ENCODE measurements around the gene JPT1. TPM values are rescaled to one million over a fixed set of nuclear protein-coding genes. Genes with fewer than 3 reads are reported as not detected.

The JPT1 gene
- total and polyA plus RNA-seq, 2 experiments from 2014 or later, result 278 to 903 TPM

DNA sequence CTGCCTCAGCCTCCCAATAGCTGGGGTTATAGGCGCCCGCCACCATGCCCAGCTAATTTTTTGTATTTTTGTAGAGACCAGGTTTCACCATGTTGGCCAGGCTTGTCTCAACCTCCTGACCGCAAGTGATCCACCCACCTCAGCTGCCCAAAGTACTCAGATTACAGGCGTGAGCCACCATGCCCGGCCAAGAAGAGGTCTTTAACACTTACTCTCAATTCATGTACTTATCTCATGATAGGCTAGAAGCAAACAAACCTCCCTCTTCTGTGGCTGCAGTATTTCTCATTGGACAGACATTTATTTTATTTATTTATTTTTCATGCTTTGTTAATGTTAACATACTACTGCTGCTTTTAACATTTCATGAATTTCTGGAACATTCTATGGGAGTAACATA, 15.8 kb downstream of the JPT1 start:
- Histone ChIP-seq H3K27ac (ENCODE audit: low read depth) (peak overlapping the region; percentile 42), H3K36me3 (ENCODE audit: insufficient read depth) (peaks cover 60% of the 10 kb centered on the region), H4K20me1 (replicated peaks; ENCODE audit: insufficient read depth) (peaks cover 61% of the 10 kb centered on the region), H3F3A (replicated peaks; ENCODE audit: low read depth) (peaks cover 82% of the 10 kb centered on the region), H3K9me2 (ENCODE audit: insufficient read depth) (no peaks in the 10 kb centered on the region), H3K4me1 (ENCODE audit: insufficient read depth) (no peaks in the 10 kb centered on the region; the same call in 1 of the 2 replicates), H2AFZ (no peak overlapping the region), H3K4me3 (no peak overlapping the region), H3K27me3 (ENCODE audit: insufficient read depth) (0 out of 2 replicates have a peak, but pooled peaks cover 3% of the 10 kb centered on the region), H3K4me2 (no peak overlapping the region), H3K79me2 (replicated peaks; ENCODE audit: insufficient read depth) (peaks cover 33% of the 10 kb centered on the region)
- ATAC-seq (no peak), DNase-seq (ENCODE audit: low spot score) (no peak)
- Mint-ChIP-seq H3K9me3 (no peaks in the 10 kb centered on the region), H3K4me3 (no peak overlapping the region), H3K4me1 (no peaks in the 10 kb centered on the region; the same call in 2 of the 3 replicates), H3K36me3 (ENCODE audit: low read depth) (peaks cover 87% of the 10 kb centered on the region), H3K27me3 (ENCODE audit: insufficient read depth, low read depth, poor library complexity) (peaks cover 25% of the 10 kb centered on the region), H3K27ac (no peak overlapping the region)
- TF ChIP-seq CTCF (conservative IDR thresholded peaks at IDR 0.05; ENCODE audit: low read depth in 2 of 2) (no peak), POLR2AphosphoS5 (IDR thresholded peaks at IDR 0.05; ENCODE audit: low read depth) (no peak), ZNF331 (CRISPR knock-in tag; IDR thresholded peaks at IDR 0.05; ENCODE audit: low read depth) (no peak), EZH2phosphoT487 (IDR thresholded peaks at IDR 0.05; ENCODE audit: unreplicated experiment) (no peak), ZNF462 (CRISPR knock-in tag; IDR thresholded peaks at IDR 0.05) (no peak), STAT1 (IDR thresholded peaks at IDR 0.05; ENCODE audit: unreplicated experiment) (no peak), CREB1 (CRISPR knock-in tag; IDR thresholded peaks at IDR 0.05; ENCODE audit: low read depth) (no peak), EZH2 (IDR thresholded peaks at IDR 0.05; ENCODE audit: low read depth, unreplicated experiment) (no peak), JUNB (IDR thresholded peaks at IDR 0.05; ENCODE audit: unreplicated experiment) (no peak), NANOG (IDR thresholded peaks at IDR 0.05; ENCODE audit: borderline replicate concordance) (no peak), REST (IDR thresholded peaks at IDR 0.05; ENCODE audit: unreplicated experiment) (no peak), ZNF114 (CRISPR knock-in tag; IDR thresholded peaks at IDR 0.05) (no peak)
- TF ChIP-seq, protein P1, sequence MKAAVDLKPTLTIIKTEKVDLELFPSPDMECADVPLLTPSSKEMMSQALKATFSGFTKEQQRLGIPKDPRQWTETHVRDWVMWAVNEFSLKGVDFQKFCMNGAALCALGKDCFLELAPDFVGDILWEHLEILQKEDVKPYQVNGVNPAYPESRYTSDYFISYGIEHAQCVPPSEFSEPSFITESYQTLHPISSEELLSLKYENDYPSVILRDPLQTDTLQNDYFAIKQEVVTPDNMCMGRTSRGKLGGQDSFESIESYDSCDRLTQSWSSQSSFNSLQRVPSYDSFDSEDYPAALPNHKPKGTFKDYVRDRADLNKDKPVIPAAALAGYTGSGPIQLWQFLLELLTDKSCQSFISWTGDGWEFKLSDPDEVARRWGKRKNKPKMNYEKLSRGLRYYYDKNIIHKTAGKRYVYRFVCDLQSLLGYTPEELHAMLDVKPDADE (IDR thresholded peaks at IDR 0.05), result no peak
